Measurements from ENCODE around the gene RNF145.

- TF ChIP-seq CTCF (conservative IDR thresholded peaks at IDR 0.05) (no peak), ZFX (IDR thresholded peaks at IDR 0.05) (no peak)
These were observed 81.2 kb downstream of the RNF145 start for GRCh38 chr5:159128070-159128541.
